MV-4-11 (cell line): ENCODE measurements around the gene RAD50.
A peak's percentile ranks its signal among the peaks of the same experiment; 100 is the strongest.
"Not testable (repeated sequence)": the region's sequence is repeated elsewhere in the genome, so short reads cannot be mapped to it uniquely, and the experiment has no call there.

Experiments
- DNase-seq: peaks from one replicate; lab custom pipeline; 2025; lab: John Stamatoyannopoulos, UW

RAD50 gene

DNA sequence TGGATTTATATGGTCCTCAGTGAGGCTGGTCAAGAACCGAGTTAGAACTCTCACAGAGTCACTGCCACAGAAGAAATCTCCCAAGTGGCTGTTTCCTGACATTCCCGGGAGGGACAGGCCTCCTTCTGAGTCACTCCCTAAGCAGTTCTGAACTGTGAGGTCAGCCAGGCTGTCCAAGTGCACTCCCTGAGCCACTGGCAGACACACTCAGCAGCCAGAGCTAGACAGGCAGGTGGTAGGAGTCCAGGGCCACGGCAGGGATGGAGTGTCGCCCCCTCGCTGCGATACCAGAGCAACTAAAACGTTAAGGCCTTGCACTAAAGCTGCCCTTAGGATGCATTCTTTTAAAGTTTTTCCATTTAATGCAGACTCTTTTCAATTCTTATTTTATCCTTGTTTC, 120.4 kb downstream of the RAD50 start:
- no peak for DNase-seq

DNA sequence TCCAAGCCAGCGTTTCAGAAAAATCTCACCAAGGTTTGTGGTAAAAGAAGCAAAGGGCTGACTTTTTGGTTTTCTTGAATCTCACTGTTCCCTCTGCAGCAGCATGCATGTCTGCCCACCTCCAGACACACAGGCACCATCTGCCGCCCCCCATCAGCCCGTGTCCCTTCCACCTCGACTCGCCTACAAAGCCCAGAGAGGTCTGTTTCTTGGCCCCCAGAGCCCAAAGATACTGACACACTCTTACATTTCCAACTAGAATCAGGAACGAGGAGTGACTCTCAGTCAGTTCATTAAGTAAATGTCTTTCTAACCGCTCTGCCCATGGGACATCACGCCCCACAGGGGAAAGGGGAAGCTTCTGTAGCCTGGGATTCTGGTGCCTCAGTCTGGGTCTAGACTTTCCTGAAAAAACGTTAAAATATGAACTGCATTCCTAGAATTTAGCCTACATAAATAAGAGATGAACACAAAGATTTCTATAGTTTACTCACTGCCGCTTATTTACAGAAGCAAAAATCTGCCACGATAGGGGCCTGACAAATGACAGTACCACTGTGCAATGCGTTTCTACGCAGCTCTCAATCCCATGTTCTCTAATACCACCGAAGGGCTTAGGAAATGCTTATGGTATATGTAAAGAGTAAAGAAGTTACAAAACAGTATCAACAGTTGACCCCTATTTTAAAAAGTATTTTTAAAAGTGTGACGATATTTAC, 121.1 kb downstream of the RAD50 start:
- no peak for DNase-seq

DNA sequence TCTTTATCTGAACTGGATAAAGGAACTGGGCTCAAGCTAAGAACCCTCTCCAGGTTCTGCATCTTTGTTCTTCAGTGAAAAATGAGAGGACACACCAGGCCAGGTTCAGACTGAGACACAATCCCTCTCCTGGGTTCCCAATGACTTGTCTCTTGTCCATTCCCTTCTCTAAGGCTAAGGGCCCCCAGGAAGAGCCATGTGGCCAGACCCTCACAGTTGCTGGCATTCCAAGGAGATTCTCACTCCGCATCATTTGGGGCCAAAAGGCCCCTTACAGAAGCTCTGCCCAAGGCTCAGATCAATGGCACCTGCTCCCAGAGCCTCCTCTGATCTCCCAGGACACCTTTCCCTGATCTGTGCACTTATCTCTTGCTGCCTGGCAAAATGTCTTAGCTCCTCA, 122.0 kb downstream of the RAD50 start:
- DNase-seq, result no peak

DNA sequence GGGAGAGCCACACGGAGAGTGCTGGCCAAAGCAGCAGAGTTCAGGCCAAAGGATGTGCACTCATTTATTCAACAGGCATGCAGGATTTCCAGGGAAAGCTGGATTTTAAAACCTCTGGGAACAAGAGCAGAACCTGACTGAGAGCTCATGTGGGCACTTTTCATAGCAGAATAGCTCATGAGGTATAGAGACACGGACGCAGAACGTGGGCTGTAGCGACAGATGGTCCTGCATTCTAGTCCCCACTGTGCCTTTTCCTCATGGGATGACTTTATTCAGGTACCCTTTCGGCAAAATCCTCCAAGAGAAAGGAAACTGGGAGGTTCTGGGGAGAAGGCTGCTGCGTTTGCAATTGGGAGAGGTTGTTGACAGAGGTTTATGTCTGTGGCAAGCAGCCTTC, 122.4 kb downstream of the RAD50 start:
- DNase-seq, result no peak

DNA sequence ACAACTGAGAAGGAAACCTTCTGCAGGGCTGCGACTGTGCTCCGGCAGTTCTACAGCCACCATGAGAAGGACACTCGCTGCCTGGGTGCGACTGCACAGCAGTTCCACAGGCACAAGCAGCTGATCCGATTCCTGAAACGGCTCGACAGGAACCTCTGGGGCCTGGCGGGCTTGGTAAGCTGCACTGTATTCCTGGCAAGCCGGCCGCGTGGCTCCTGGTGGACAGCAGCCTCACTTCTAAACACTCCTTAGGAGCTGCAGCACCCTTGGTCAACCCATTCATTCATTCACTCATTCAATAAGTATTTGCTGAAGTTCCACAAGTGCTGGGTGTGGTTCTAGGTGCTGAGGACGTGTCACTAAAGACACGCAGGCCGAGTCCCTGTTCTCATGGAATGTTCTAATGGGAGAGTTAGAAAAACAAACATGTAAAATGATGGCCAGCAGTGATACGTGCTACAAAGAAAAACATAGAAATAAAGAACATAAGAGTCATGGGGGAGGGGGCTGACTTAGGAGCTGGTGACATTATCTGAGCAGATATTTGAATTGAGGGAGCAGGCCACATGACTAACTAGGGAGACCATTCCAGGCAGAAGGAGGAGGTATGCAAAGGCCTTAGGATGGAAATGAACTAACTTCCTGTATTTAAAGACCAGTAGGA, 123.1 kb downstream of the RAD50 start:
- DNase-seq, result no peak

DNA sequence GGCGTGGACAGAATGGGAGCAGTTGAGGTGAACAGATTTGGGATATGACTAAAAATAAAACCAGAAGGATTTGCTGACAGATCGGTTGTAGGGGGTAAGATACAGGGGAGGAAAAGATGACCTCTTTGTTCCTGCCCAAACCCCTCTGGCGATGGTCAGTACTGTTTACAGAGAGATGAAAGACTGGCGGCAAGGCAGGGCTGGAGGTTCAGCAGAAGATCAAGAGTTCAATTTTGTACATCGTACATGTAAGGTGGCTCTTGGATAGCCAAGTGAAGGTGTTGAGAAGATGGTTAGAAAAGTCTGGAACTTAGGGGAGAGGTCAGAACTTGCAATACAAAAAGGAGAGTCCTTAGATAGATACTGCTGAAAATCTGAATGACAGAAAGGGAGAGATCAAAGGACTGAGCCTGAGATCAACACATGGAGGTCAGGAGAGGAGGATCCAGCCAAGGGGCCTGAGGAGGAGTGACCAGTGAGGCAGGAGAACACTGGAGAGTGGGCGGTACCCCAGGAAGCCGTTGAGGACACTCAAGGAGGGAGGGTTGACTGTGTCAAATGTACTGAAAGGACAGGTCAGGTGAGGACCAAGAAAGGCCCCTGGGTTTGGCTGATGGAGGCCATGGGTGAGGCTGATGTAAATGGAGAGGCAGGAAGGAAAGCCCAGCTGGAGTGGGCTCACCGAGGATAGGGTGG, 124.2 kb downstream of the RAD50 start:
- no peak for DNase-seq

DNA sequence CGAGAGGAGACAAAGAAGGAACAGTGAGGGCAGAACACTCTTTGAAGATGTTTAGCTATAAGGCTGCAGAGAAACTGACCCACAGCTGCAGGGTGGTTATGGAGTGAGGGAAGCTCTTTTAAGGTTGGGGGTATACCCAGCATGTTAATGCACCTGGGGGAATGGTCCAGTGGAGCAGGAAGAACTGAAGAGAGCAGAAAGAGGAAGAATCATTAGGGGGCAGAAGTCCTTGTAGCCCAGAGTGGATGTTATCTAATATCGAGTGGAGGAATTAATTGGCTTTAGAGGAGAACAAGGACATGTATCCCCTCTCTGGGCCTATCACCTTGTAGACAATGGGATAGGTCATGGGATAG, 124.7 kb downstream of the RAD50 start:
- DNase-seq, result no peak

DNA sequence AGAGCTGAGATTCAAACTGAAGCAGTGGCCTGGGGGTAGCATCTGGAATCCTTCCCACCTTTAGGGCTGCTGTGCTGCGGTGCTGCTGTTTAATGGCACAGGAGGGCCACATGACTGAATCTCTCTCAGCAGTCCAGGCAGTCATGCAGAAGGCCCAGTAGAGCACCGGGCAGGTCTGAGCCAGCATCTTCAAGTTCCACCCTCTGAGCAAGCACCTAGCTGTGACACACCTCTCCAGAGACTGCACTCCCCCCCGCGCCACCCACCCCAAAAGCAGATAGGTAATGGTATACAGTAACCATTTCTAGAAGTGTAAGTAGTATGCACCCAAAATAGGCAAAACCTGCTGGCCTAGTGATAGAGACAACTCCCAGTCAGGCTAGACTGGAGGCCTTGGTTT, 125.2 kb downstream of the RAD50 start:
- DNase-seq, result no peak

DNA sequence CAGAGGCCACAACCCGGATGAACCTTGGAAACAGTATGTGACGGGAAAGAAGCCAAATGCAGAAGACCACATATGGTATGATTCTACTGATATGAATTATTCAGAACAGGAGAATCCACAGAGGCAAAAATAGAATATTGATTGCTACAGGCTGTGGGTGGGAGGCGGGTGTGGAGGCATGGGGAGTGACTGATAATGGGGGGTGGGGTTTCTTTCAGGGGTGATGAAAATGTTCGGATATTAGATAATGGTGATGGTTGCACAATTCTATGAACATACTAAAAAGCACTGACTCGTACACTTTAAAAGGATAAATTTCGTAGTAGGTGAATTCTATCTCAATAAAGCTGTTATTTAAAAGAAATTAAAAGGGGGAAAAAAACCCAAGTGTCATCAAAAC, 127.7 kb downstream of the RAD50 start:
- DNase-seq, result no peak

DNA sequence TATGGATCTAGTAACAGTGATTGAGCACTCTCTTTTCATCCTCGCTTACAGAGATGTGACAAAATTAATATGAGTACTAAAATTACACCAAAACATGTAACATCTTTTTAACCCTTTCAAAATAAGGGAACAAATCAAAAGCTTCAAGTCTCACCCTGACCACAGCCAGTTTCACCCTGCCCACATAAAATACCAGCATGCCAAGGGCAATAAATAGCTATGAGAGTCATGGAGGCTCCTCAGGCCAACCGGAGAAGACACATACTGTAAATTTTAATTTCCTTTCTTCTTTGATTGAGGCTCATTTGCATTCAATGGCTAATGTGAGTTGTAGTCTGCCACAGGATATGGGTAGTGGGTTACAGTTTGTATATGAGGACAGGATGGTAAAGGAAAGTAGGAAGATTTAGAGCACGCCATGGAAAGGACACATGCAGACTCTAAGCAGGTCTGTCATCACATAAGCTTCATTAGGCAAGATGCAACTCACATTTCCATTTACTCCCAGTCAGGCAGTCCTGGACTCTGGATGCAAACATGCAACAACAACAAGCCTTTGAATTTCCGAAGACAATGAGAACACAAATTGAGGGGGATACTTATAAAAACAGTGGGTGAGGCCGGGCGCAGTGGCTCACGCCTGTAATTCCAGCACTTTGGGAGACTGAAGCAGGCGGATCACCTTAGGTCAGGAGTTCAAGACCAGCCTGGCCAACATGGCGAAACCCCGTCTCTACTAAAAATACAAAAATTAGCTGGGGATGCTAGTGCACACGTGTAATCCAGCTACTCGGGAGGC, 128.3 kb downstream of the RAD50 start:
- peak; percentile 26 for DNase-seq

DNA sequence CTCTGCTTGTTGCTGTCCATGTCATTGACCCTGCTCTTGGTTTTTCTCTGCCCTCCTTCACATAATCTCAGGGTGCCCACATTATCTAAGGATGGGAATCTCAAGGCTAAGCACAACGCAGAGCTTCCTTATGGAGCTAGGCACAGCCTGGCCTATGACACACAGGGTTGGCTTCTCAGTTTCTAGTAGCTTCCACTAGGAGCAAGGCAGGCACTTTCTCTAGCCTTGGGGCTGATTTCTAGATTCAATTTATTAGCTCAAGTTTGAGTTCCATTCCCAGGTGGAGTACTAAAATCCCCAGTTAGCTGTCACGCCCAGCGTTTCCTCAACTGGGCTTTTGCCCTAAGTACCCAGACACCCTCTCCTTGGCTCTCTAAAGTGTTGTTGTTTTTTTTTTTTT, 129.4 kb downstream of the RAD50 start:
- no peak for DNase-seq

DNA sequence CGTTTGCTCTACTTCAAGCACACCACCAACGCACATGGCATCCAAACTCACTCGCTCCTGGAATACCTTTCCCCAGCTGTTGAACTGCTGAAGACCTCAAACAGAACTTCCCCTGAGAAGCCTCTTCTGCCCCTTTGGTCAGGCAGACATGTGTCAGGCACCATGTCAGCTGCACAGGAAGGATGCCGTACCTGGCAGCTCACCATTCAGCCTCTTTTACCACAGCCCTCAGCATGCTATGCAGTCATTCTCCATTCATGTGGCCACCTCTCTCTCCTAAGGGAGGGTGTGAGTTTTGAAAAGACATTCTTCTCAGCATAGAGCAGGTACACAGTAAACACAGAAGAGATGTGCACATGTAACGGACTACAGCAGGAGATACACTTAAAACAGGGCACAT, 131.2 kb downstream of the RAD50 start:
- DNase-seq, result no peak

DNA sequence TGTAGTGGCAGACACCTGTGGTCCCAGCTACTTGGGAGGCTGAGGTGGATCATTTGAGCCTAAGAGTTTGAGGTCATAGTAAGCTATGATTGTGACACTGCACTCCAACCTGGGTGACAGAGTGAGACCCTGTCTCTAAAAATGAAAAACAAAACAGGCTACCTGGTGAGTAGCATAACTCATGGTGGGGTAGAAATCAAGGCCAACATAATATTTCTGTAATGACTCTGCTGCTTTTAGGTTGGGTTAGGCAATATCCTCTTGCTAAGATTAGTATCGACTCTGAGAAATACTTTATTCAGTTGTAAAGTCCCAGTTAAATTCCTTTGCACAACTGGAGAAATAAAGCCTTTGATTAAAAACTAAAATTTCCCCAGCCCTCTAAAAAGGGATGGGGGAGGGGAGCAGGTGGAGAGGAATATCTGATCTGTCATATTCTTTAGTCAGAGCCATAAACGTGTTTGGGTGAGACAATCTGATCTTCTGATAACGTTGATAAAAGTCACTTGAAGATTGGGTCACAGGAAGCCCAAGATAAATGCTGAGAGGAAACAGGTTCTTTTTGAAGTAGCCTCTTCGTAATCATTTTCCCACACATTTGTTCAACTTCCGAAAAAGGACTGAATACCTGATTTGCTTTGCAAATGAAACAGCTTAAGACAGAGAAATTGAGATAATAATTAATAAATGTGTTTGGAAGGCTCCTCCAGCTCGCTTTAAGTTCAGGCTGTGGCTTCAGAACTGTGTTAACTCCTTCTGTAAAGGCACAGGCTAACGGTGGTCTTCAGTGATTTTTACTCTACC, 132.0 kb downstream of the RAD50 start:
- DNase-seq, result peak; percentile 6

DNA sequence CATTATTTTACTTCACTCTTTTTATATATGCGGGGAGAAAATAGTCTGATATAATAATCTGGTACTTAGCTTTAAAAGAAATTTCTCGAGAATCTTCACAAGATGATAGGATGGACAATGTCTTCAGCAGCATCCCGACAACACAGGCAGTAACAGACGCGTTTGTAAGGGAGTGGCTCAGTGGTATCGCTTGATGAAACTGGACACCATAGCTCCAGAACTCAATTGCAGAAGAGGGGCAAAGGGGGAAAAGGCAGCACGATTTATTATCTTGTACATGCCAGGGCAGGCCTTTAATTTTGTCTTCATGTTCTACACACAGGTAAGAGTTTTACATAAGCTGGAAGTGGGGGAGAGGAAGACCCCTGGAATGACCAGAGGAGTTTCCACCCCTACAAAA, 132.7 kb downstream of the RAD50 start:
- no peak for DNase-seq

DNA sequence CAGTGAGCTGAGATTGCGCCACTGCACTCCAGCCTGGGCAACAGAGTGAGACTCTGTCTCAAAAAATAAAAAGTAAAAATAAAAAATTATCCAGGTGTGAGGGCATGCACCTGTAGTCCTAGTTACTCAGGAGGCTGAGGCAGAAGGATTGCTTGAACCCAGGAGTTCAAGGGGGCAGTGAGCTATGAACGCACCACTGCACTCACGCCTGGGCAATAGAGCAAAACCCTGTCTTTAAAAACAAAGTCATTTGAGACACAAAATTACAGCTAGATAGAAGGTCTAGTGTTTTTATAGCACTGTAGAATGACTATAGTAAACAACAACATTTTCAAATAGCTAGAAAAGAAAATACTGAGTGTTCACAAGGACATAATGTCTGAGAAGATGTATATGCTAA, 133.4 kb downstream of the RAD50 start:
- DNase-seq, result no peak

DNA sequence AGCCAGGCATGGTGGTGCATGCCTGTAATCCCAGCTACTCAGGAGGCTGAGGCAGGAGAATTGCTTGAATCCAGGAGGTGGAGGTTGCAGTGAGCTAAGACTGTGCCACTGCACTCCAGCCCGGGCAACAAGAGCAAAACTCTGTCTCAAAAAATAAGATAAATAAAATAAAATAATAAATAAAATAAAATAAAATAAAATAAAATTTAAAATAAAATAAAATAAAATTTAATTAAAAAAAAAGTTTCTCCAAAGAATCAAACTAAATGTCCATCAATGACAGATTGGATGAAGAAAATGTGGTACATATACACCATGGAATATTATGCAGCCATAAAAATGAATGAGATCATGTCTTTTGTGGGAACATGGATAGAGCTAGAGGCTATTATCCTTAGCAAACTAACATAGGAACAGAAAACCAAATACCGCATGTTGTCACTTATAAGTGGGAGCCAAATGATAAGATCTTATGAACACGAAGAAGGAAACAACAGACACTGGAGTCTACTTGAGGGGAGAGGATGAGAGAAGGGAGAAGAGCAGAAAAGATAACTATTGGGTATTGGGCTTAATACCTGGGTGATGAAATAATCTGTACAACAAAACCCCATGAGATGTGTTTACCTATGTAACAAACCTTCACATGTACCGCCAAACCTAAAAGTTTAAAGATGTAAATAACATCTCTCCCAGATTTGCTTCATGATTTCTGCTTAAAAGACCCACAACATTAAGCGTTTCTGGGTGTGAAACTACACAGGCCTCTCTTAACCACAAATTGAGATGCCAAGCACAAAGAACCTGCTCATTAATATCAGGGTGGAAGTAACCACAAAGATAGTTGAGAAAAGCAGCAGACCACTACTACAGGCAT, 135.2 kb downstream of the RAD50 start:
- not testable (repeated sequence) for DNase-seq

DNA sequence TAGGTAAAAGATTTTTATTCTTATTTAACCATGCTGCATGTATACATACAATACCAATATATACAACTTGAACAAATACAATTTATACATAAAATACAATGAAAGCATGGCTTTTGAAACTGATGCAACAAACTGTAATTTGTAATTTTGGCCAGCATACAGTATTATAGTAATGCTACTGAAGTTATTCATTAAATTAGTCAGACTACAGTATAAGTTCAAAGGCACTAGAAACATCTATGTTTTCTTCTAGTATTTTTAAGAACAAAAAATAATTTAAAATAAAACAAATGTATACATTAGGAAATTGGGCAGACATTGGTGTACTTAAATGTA, 135.8 kb downstream of the RAD50 start:
- no peak for DNase-seq
